ENCODE data around the gene EYS.

Gene EYS

GRCh38 chr6:64497634-64498033 lies 1209.4 kb downstream of the EYS start:
- H3K4me3 ChIP-seq (ENCODE audit: low read depth, low read length) = no peak overlapping the region
- no peak for TF ChIP-seq CTCF (IDR thresholded peaks at IDR 0.05; ENCODE audit: low read depth, low read length)

- no peak for TF ChIP-seq CTCF (IDR thresholded peaks at IDR 0.05; ENCODE audit: low read depth, low read length)
- no peak overlapping the region for H3K4me3 ChIP-seq (ENCODE audit: low read depth, low read length)
Observed at GRCh38 chr6:64489763-64490162, 1217.3 kb downstream of the EYS start.

- no peak for TF ChIP-seq CTCF (IDR thresholded peaks at IDR 0.05; ENCODE audit: low read depth, low read length)
- no peak overlapping the region for H3K4me3 ChIP-seq (ENCODE audit: low read depth, low read length)
Observed at GRCh38 chr6:64486578-64487351, 1220.3 kb downstream of the EYS start.

- TF ChIP-seq CTCF (IDR thresholded peaks at IDR 0.05; ENCODE audit: low read depth, low read length) = no peak
- H3K4me3 ChIP-seq (ENCODE audit: low read depth, low read length) = no peak overlapping the region
Observed at GRCh38 chr6:64483956-64484499, 1223.0 kb downstream of the EYS start.

GRCh38 chr6:64482631-64483030 lies 1224.4 kb downstream of the EYS start:
- no peak overlapping the region for H3K4me3 ChIP-seq (ENCODE audit: low read depth, low read length)
- TF ChIP-seq CTCF (IDR thresholded peaks at IDR 0.05; ENCODE audit: low read depth, low read length) = no peak

GRCh38 chr6:64479134-64479533 lies 1227.9 kb downstream of the EYS start:
- H3K4me3 ChIP-seq (ENCODE audit: low read depth, low read length) = no peak overlapping the region
- no peak for TF ChIP-seq CTCF (IDR thresholded peaks at IDR 0.05; ENCODE audit: low read depth, low read length)

GRCh38 chr6:64477391-64477790 lies 1229.6 kb downstream of the EYS start:
- H3K4me3 ChIP-seq (ENCODE audit: low read depth, low read length) = no peak overlapping the region
- TF ChIP-seq CTCF (IDR thresholded peaks at IDR 0.05; ENCODE audit: low read depth, low read length) = no peak
